Activated T-cell treated with anti-CD3 and anti-CD28 coated beads, Interleukin-2, amount 50 U/mL, for 4 hours (primary cell): Measurements from ENCODE around the gene RNU7-1. TPM values are rescaled to one million over a fixed set of nuclear protein-coding genes. Genes with fewer than 3 reads are reported as not detected.

Experiments used
- total RNA-seq, 3 donors: library from RNA; stranded (reverse); gene quantifications; one replicate each; pipeline ENCODE4 v1.2.1, GENCODE V29; 2021

Gene RNU7-1
- total RNA-seq, 3 donors from 2014 or later, result not detected

Other genes with a start within 250 kb of the RNU7-1 start
- gene PIANP, start 243.0 kb upstream of the RNU7-1 start, total RNA-seq, result under 1 TPM; 0.20 to 0.57 (median 0.40) TPM
- gene COPS7A, start 219.8 kb upstream of the RNU7-1 start, total RNA-seq, result 10 to 100 TPM; 46.5 to 54.4 (median 48.1) TPM
- 100 to 1,000 TPM; 185 to 199 (median 189) TPM for gene MLF2, start 190.7 kb upstream of the RNU7-1 start, total RNA-seq
- 10 to 100 TPM; 26.3 to 32.6 (median 29.4) TPM for gene PTMS, start 177.5 kb upstream of the RNU7-1 start, total RNA-seq
- 100 to 1,000 TPM in 1 of 3 donors, 10 to 100 TPM in 2; 71.1 to 125 (median 86.4) TPM for gene LAG3, start 171.3 kb upstream of the RNU7-1 start, total RNA-seq
- 10 to 100 TPM; 42.0 to 76.9 (median 51.4) TPM for gene CD4, start 154.3 kb upstream of the RNU7-1 start, total RNA-seq
- gene GPR162, start 122.0 kb upstream of the RNU7-1 start, total RNA-seq, result under 1 TPM in 2 of 3 donors, not detected in 1; 0.08 to 0.38 TPM
- under 1 TPM; 0.63 to 0.98 (median 0.83) TPM for gene P3H3, start 115.4 kb upstream of the RNU7-1 start, total RNA-seq
- under 1 TPM; 0.13 to 0.90 (median 0.38) TPM for gene GNB3, start 102.9 kb upstream of the RNU7-1 start, total RNA-seq
- gene CDCA3, start 92.5 kb upstream of the RNU7-1 start, total RNA-seq, result 1 to 10 TPM; 1.7 to 4.0 (median 3.1) TPM
- 100 to 1,000 TPM; 169 to 192 (median 176) TPM for gene USP5, start 91.7 kb upstream of the RNU7-1 start, total RNA-seq
- 1,000 to 10,000 TPM; 1,135 to 1,217 (median 1,169) TPM for gene TPI1, start 76.3 kb upstream of the RNU7-1 start, total RNA-seq
- 1 to 10 TPM; 5.6 to 8.5 (median 6.7) TPM for gene SPSB2, start 70.5 kb upstream of the RNU7-1 start, total RNA-seq
- 1 to 10 TPM; 2.1 to 3.0 (median 3.0) TPM for gene LRRC23, start 39.0 kb upstream of the RNU7-1 start, total RNA-seq
- gene ENO2, start 29.2 kb upstream of the RNU7-1 start, total RNA-seq, result 10 to 100 TPM; 83.5 to 97.4 (median 85.2) TPM
- gene ATN1, start 15.9 kb upstream of the RNU7-1 start, total RNA-seq, result 10 to 100 TPM; 65.8 to 73.9 (median 70.7) TPM
- 100 to 1,000 TPM; 180 to 190 (median 184) TPM for gene C12orf57, start 206 bp downstream of the RNU7-1 start, total RNA-seq
- gene PTPN6, start 7.5 kb downstream of the RNU7-1 start, total RNA-seq, result 100 to 1,000 TPM; 309 to 404 (median 401) TPM
- 100 to 1,000 TPM; 619 to 718 (median 635) TPM for gene PHB2, start 26.8 kb downstream of the RNU7-1 start, total RNA-seq
- 100 to 1,000 TPM; 215 to 254 (median 223) TPM for gene EMG1, start 27.1 kb downstream of the RNU7-1 start, total RNA-seq
- 10 to 100 TPM; 24.4 to 27.6 (median 25.0) TPM for gene LPCAT3, start 74.7 kb downstream of the RNU7-1 start, total RNA-seq
- 1 to 10 TPM; 1.6 to 1.7 (median 1.6) TPM for gene C1S, start 116.9 kb downstream of the RNU7-1 start, total RNA-seq
- gene C1R, start 148.6 kb downstream of the RNU7-1 start, total RNA-seq, result 1 to 10 TPM in 2 of 3 donors, under 1 TPM in 1; 0.98 to 2.3 (median 1.7) TPM
- 1 to 10 TPM; 3.7 to 7.0 (median 6.0) TPM for gene C1RL, start 165.4 kb downstream of the RNU7-1 start, total RNA-seq
- not detected for gene RBP5, start 185.1 kb downstream of the RNU7-1 start, total RNA-seq
- gene CLSTN3, start 186.6 kb downstream of the RNU7-1 start, total RNA-seq, result 10 to 100 TPM in 1 of 3 donors, 1 to 10 TPM in 2; 9.2 to 12.2 (median 9.9) TPM
- gene PEX5, start 245.9 kb downstream of the RNU7-1 start, total RNA-seq, result 10 to 100 TPM; 45.9 to 68.0 (median 65.7) TPM